K562 (cell line): ENCODE results near the gene SLC19A2. TPM values are rescaled to one million over a fixed set of nuclear protein-coding genes. Genes with fewer than 3 reads are reported as not detected.

Source experiments
- ELF2 ChIP-seq: fragments of 250-450 bp; sonication (Bioruptor Pico); IDR thresholded peaks from 2 replicates; pipeline ENCODE4 v1.5.0; 2021; ENCODE audit warnings: mild to moderate bottlenecking
- GABPB1 ChIP-seq: sonication (generic); formaldehyde crosslinking; IDR thresholded peaks from 2 replicates; pipeline ENCODE4 v1.8.0; 2022; ENCODE audit warnings: mild to moderate bottlenecking, missing genetic modification reagents
- MCM3 ChIP-seq: fragments of 450-650 bp; IDR thresholded peaks from 2 replicates; pipeline ENCODE4 v1.6.1; 2016
- MCM5 ChIP-seq: fragments of 450-650 bp; IDR thresholded peaks from 2 replicates; pipeline ENCODE4 v1.6.1; 2016; ENCODE audit warnings: low read depth
- NR2C2 ChIP-seq, 2 experiments: fragments of 200-800 bp in 1 of 2; sonication (Bioruptor generic) in 1 of 2; sonication (generic) in 1 of 2; formaldehyde crosslinking in 1 of 2; IDR thresholded peaks; 2 replicates each; pipeline versions ENCODE4 v1.6.1 to v1.8.0; 2016 to 2022; ENCODE audit warnings: mild to moderate bottlenecking in 1 of 2, missing compliant biosample characterization in 1 of 2, missing genetic modification characterization in 1 of 2, missing genetic modification reagents in 1 of 2
- PHF8 ChIP-seq: fragments of 200-600 bp; sonication (generic); IDR thresholded peaks from 2 replicates; pipeline ENCODE4 v1.6.1; 2012; ENCODE audit warnings: mixed run types, mild to moderate bottlenecking, inconsistent platforms, low read length, moderate library complexity, borderline replicate concordance
- SMAD2 ChIP-seq: fragments of 150-350 bp; IDR thresholded peaks from 2 replicates; pipeline ENCODE4 v1.6.1; 2014; ENCODE audit warnings: low read depth, mild to moderate bottlenecking, low read length
- SMARCA4 ChIP-seq: fragments of 450-650 bp; IDR thresholded peaks from 2 replicates; pipeline ENCODE4 v1.6.1; 2016
- SMARCB1 ChIP-seq: IDR thresholded peaks from 2 replicates; pipeline ENCODE4 v1.6.1; 2011; ENCODE audit warnings: improper control_type of control experiment, low read depth; ENCODE audit not compliant: insufficient read length
- SRSF9 ChIP-seq: fragments of 200-400 bp; formaldehyde crosslinking; IDR thresholded peaks from 2 replicates; pipeline ENCODE4 v1.6.1; 2017; ENCODE audit warnings: low read depth, low read length, borderline replicate concordance
- TAL1 ChIP-seq: fragments of 450-650 bp; IDR thresholded peaks from 2 replicates; pipeline ENCODE4 v1.6.1; 2016; ENCODE audit warnings: mild to moderate bottlenecking
- TCFL5 ChIP-seq: fragments of 250-450 bp; sonication (Bioruptor Pico); conservative IDR thresholded peaks from 2 replicates; pipeline ENCODE4 v1.6.1; 2021; ENCODE audit warnings: mild to moderate bottlenecking, moderate library complexity, matching md5 sums
- ZBTB1 ChIP-seq: sonication (generic); formaldehyde crosslinking; IDR thresholded peaks from 2 replicates; pipeline ENCODE4 v1.8.1; 2023; ENCODE audit warnings: missing genetic modification reagents, low read depth, mild to moderate bottlenecking, borderline replicate concordance
- ZBTB8A ChIP-seq: fragments of 450-650 bp; IDR thresholded peaks from 2 replicates; pipeline ENCODE4 v1.6.1; 2018; ENCODE audit warnings: mild to moderate bottlenecking, moderate library complexity; ENCODE audit not compliant: partially characterized antibody
- ZNF717 ChIP-seq: fragments of 250-450 bp; sonication (Bioruptor Pico); IDR thresholded peaks from 2 replicates; pipeline ENCODE4 v1.5.0; 2021
- polyA plus RNA-seq, 8 experiments: library from polyadenylated mRNA; depleted of rRNA in 4 of 8; stranded (reverse) in 5 of 8; unstranded in 3 of 8; fragments of >200 nt; fragmentation: Nextera tagmentation in 2 of 8; fragmentation: Illumina TruSeq in 1 of 8; extraction: Ambion mirVana in 2 of 8; extraction: Trizol in 1 of 8; gene quantifications; 2 replicates each; pipeline versions ENCODE4 v1.2.1 to v1.2.3, GENCODE V29; 2011 to 2014; ENCODE audit warnings: inconsistent platforms in 1 of 8, missing spikeins in 1 of 8
- total RNA-seq, 7 experiments: library from RNA; depleted of rRNA in 6 of 7; stranded (reverse); fragments of >200 nt in 6 of 7; fragmentation: Illumina TruSeq in 2 of 7; extraction: Trizol in 2 of 7; gene quantifications; 2 replicates each; pipeline versions ENCODE4 v1.2.1 to v1.2.3, GENCODE V29; 2011 to 2021; ENCODE audit warnings: low replicate concordance in 1 of 7
- TF ChIP-seq, protein P1 (sequence below): fragments of 450-650 bp; IDR thresholded peaks from 2 replicates; pipeline ENCODE4 v1.7.0; 2016; ENCODE audit warnings: borderline replicate concordance
- TF ChIP-seq, protein P2 (sequence below), 2 experiments: fragments of 450-650 bp; IDR thresholded peaks; 2 replicates each; pipeline ENCODE4 v1.6.1; 2018; ENCODE audit warnings: mild to moderate bottlenecking in 2 of 2, low read depth in 1 of 2; ENCODE audit not compliant: partially characterized antibody in 2 of 2
- TF ChIP-seq, protein P3 (sequence below): fragments of 450-650 bp; formaldehyde crosslinking; IDR thresholded peaks from 2 replicates; pipeline ENCODE4 v1.4.0; 2020; ENCODE audit warnings: mild to moderate bottlenecking, moderate library complexity
- TF ChIP-seq, protein P4 (sequence below): sonication (generic); formaldehyde crosslinking; IDR thresholded peaks from 2 replicates; pipeline ENCODE4 v1.8.0; 2022; ENCODE audit warnings: mild to moderate bottlenecking, missing genetic modification reagents

The SLC19A2 gene
- total and polyA plus RNA-seq, 9 of the 15 experiments (the other 6 are each of a cell fraction or from before 2014, with no cell fraction given) = 7.4 to 42.8 (median 19.2) TPM

DNA sequence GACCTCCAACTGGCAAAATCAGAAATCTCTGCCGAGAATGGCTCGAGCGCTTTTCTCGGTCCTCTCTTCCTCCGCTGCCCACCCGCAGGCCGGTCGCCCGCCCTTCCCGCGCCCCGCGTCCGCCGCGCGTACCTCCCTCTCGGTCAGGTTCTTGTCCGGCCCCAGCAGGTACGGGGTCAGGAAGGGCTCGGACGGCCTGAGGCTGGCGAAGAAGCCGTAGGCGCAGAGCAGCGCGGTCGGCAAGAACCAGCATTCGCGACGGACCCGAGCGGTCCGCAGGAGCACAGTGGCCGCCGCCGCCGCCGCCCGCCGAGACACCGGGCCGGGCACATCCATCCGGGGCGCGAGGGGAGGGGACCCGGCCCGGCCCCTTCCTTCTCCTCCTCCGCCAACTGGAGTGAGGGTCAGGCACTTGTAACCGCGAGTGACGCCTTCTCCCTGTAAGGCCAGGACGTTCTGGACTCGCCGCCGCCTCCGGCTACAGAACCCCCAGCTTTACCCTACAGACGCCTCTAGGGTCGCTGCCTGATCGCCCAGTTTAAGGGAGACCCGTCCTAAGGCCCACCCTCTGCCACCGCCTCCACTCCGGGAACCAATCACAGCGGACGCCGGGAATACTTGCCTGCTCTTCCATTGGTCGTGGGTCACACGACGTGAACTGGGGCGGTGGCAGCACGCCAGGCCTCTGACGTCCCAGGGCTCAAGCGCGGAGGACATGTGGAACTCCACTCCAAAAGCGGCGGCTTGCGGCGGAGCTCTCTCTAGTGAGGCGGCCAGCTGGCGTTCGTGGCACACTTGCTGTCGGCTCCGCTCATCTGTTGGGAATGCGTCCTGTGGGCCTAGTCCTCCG lies at the start of gene SLC19A2 (continued):
- TF ChIP-seq ZBTB8A (no peak), ZNF717 (CRISPR knock-in tag) (no peak), SMAD2 (no peak), MCM5 (no peak), TAL1 (no peak), SRSF9 (no peak), TCFL5 (CRISPR knock-in tag) (no peak), NR2C2 (CRISPR knock-in tag; IDR thresholded peaks at IDR 0.05) (peak; percentile 21), NR2C2 (tag; IDR thresholded peaks at IDR 0.05) (peak; percentile 84), ZBTB1 (CRISPR knock-in tag) (peak; percentile 76; the same call in 1 of the 2 replicates), SMARCB1 (no peak), GABPB1 (CRISPR knock-in tag) (peak; percentile 74), ELF2 (CRISPR knock-in tag) (no peak), PHF8 (peak; percentile 92), MCM3 (no peak), SMARCA4 (no peak; the same call in 1 of the 2 replicates)
- TF ChIP-seq, protein P1, sequence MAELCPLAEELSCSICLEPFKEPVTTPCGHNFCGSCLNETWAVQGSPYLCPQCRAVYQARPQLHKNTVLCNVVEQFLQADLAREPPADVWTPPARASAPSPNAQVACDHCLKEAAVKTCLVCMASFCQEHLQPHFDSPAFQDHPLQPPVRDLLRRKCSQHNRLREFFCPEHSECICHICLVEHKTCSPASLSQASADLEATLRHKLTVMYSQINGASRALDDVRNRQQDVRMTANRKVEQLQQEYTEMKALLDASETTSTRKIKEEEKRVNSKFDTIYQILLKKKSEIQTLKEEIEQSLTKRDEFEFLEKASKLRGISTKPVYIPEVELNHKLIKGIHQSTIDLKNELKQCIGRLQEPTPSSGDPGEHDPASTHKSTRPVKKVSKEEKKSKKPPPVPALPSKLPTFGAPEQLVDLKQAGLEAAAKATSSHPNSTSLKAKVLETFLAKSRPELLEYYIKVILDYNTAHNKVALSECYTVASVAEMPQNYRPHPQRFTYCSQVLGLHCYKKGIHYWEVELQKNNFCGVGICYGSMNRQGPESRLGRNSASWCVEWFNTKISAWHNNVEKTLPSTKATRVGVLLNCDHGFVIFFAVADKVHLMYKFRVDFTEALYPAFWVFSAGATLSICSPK = no peak
- TF ChIP-seq, protein P2, sequence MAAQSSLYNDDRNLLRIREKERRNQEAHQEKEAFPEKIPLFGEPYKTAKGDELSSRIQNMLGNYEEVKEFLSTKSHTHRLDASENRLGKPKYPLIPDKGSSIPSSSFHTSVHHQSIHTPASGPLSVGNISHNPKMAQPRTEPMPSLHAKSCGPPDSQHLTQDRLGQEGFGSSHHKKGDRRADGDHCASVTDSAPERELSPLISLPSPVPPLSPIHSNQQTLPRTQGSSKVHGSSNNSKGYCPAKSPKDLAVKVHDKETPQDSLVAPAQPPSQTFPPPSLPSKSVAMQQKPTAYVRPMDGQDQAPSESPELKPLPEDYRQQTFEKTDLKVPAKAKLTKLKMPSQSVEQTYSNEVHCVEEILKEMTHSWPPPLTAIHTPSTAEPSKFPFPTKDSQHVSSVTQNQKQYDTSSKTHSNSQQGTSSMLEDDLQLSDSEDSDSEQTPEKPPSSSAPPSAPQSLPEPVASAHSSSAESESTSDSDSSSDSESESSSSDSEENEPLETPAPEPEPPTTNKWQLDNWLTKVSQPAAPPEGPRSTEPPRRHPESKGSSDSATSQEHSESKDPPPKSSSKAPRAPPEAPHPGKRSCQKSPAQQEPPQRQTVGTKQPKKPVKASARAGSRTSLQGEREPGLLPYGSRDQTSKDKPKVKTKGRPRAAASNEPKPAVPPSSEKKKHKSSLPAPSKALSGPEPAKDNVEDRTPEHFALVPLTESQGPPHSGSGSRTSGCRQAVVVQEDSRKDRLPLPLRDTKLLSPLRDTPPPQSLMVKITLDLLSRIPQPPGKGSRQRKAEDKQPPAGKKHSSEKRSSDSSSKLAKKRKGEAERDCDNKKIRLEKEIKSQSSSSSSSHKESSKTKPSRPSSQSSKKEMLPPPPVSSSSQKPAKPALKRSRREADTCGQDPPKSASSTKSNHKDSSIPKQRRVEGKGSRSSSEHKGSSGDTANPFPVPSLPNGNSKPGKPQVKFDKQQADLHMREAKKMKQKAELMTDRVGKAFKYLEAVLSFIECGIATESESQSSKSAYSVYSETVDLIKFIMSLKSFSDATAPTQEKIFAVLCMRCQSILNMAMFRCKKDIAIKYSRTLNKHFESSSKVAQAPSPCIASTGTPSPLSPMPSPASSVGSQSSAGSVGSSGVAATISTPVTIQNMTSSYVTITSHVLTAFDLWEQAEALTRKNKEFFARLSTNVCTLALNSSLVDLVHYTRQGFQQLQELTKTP (IDR thresholded peaks at IDR 0.05; ENCODE audit: low read depth in 1 of 2, partially characterized antibody in 2 of 2) = peak in 1 of 2 experiments; percentile 2
- TF ChIP-seq, protein P3, sequence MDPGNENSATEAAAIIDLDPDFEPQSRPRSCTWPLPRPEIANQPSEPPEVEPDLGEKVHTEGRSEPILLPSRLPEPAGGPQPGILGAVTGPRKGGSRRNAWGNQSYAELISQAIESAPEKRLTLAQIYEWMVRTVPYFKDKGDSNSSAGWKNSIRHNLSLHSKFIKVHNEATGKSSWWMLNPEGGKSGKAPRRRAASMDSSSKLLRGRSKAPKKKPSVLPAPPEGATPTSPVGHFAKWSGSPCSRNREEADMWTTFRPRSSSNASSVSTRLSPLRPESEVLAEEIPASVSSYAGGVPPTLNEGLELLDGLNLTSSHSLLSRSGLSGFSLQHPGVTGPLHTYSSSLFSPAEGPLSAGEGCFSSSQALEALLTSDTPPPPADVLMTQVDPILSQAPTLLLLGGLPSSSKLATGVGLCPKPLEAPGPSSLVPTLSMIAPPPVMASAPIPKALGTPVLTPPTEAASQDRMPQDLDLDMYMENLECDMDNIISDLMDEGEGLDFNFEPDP (CRISPR knock-in tag) = no peak
- TF ChIP-seq, protein P4, sequence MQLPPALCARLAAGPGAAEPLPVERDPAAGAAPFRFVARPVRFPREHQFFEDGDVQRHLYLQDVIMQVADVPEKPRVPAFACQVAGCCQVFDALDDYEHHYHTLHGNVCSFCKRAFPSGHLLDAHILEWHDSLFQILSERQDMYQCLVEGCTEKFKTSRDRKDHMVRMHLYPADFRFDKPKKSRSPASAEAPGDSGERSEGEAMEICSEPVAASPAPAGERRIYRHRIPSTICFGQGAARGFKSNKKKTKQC = peak; percentile 70
